ENCODE measurements around the gene TPSD1.

The TPSD1 gene

GRCh38 chr16:1286513-1287094, 30.7 kb downstream of the TPSD1 start:
- H3K4me3 ChIP-seq (ENCODE audit: low read depth, low read length): no peak overlapping the region
- TF ChIP-seq, protein P1, sequence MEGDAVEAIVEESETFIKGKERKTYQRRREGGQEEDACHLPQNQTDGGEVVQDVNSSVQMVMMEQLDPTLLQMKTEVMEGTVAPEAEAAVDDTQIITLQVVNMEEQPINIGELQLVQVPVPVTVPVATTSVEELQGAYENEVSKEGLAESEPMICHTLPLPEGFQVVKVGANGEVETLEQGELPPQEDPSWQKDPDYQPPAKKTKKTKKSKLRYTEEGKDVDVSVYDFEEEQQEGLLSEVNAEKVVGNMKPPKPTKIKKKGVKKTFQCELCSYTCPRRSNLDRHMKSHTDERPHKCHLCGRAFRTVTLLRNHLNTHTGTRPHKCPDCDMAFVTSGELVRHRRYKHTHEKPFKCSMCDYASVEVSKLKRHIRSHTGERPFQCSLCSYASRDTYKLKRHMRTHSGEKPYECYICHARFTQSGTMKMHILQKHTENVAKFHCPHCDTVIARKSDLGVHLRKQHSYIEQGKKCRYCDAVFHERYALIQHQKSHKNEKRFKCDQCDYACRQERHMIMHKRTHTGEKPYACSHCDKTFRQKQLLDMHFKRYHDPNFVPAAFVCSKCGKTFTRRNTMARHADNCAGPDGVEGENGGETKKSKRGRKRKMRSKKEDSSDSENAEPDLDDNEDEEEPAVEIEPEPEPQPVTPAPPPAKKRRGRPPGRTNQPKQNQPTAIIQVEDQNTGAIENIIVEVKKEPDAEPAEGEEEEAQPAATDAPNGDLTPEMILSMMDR (IDR thresholded peaks at IDR 0.05; ENCODE audit: borderline replicate concordance, insufficient read depth, low read depth, low read length): no peak

DNA sequence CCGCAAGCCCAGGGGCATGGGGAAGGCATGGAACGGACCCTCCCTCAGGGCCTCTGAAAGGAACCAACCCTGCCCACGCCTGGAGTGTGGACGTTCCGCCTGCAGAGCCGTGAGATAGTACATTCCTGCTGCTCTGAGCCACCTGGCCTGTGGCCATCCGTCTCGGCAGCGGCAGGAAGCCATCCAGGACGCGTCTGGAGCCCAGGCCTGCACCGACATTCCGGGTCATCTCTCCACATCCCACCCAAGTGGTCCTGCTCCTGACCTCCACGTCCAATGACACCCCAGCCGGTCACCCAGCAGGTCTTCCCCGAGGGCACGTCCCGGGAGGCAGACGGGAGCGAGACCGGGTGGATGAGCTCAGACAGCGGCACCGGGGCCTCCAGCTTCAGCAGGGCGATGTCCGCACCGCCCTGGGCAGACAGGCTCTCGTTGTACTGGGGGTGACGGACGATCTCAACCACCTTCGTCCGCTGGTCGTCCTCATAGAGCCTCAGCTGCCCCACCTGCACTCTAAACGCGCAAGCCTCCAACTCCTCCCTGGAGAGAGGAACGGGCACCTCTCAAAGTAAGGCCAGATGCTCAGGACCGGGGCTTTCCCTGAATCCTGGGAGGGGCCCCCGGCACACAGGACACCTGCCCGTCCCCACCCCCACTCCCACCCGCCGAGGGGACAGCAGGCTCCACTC, 32.3 kb downstream of the TPSD1 start:
- no peak overlapping the region for H3K4me3 ChIP-seq (ENCODE audit: low read depth, low read length)
- TF ChIP-seq, protein P1 (IDR thresholded peaks at IDR 0.05; ENCODE audit: borderline replicate concordance, insufficient read depth, low read depth, low read length): no peak

DNA sequence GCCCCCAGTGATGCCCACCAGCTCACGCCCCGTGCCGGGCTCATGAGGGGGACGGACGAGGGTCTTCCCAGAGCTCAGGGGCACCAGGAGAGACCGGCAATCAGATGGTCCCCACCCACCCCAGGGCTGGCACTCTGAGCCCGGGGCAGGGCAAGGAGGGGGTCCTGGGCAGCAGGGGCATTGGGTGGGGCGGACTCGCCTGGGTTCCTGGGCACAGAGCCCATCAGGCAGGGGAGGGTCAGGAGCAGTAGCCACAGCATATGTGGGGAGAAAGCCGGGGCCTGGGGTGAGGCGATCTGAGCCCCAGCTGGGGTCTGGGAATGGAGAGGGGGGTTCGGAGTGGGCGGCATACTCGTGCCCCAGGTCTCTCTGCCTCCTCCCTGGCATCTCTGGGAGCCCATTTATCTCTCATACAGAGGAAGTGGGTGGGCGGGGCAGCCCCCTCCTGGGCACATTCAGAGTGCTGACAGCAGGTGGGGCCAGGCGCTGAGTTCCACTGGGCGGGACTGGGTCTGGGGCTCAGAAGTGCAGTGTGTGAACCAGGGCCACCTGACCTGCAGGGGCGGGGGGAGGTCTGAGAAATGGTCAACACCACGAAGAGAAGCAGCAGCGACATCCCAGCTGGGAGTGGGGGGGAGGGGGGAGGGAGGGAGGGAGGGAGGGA, 33.1 kb downstream of the TPSD1 start:
- TF ChIP-seq, protein P1 (IDR thresholded peaks at IDR 0.05; ENCODE audit: borderline replicate concordance, insufficient read depth, low read depth, low read length): no peak
- no peak overlapping the region for H3K4me3 ChIP-seq (ENCODE audit: low read depth, low read length)

DNA sequence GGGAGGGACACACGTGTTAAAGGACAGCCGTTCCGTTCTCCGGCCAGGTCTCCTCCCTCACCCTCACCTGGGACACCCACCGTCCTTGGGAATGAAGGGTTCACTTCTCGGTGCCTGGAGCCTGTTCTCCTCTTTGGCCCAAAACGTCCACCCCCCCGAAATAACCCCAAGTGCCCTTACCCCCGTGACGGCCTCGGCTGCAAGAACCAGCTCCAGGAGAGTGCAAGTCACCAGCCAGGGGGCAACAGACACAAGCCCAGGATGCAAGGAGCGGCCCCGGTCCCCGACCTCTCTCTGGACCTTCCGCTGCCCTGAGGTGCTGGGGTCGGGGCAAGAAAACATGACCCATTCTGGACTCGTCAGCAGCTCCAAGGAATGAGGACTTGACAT, 33.6 kb downstream of the TPSD1 start:
- TF ChIP-seq, protein P1 (IDR thresholded peaks at IDR 0.05; ENCODE audit: borderline replicate concordance, insufficient read depth, low read depth, low read length): no peak
- H3K4me3 ChIP-seq (ENCODE audit: low read depth, low read length): no peak overlapping the region

DNA sequence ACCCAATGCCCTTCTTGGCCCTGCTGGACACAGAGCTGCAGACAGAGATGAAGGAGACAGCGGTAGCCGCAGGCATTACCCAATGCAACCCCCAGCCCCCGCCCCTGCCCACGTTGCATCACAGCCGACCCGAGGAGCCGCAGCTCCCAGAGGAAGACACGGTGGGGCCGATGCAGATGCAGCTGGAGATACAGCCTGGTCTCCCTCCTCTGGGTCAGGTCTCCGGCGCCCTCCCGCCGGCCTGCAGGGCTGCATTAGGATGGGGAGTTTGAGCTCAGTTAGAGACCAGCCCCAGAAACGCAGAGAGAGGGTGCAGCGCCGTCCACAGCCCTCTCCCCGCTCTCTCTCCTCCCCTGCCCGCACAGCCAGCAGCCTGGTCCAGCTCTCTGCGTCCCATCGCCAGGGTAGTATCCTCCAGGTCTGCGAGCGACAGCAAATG, 34.2 kb downstream of the TPSD1 start:
- H3K4me3 ChIP-seq (ENCODE audit: low read depth, low read length): no peak overlapping the region
- TF ChIP-seq, protein P1 (IDR thresholded peaks at IDR 0.05; ENCODE audit: borderline replicate concordance, insufficient read depth, low read depth, low read length): no peak

DNA sequence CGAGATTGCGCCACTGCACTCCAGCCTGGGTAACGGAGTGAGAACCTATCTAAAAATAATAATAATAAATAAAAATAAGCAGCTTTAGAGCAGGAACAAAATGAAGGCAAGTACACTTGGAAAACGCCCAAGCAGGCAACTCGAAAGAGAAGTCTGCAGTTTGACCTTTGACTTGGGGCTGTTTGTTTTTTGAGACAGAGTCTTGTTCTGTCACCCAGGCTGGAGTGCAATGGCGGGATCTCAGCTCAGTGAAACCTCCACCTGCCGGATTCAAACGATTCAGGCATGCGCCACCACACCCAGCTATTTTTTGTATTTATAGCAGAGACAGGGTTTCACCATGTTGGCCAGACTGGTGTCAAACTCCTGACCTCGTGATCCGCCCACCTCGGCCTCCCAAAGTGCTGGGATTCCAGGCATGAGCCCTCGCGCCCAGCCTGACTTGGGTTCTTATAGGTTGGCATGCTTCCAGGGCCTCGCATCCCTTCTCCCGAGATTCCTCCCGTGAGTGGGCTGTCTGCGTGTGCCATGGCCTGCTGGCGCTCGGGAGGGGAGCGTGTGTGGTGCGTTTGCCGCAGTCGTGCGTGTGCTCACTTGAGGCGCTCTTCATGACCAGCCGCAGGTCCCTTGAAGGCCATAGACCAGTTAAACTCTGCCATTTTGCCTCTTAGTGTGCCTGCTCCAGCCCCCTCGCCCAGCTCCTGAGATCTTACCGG, 35.1 kb downstream of the TPSD1 start:
- H3K4me3 ChIP-seq (ENCODE audit: low read depth, low read length): no peak overlapping the region
- TF ChIP-seq, protein P1 (IDR thresholded peaks at IDR 0.05; ENCODE audit: borderline replicate concordance, insufficient read depth, low read depth, low read length): no peak

All from GM12875 (cell line).